HEK293 (cell line): Measurements from ENCODE around the gene KRT16.

Experiments used
- CTCF ChIA-PET: fragments of 350-600 bp; formaldehyde crosslinking; extraction: SDS; loops from one replicate; lab custom pipeline; 2021; ENCODE audit warnings: antibody characterized with exemption; lab: Yijun Ruan, JAX
- POLR2A ChIA-PET: fragments of 300-600 bp; formaldehyde crosslinking; extraction: SDS; loops from one replicate; lab custom pipeline; 2020; ENCODE audit warnings: antibody characterized with exemption, inconsistent platforms; lab: Yijun Ruan, JAX
- H3K27ac ChIP-seq: fragments of 200-500 bp; sonication (Bioruptor generic); 2 replicates; pipeline ENCODE4 v1.5.1; 2014; ENCODE audit warnings: low read depth, low read length, control low read depth, inconsistent platforms; ENCODE audit errors: extremely low read depth
- H3K36me3 ChIP-seq, 2 experiments: fragments of 200-500 bp in 1 of 2; sonication (Bioruptor generic) in 1 of 2; 1 replicate in 1 of 2; 2 replicates in 1 of 2; pipeline ENCODE4 v1.5.1; 2014 to 2017; ENCODE audit warnings: inconsistent platforms in 2 of 2, low read length in 2 of 2; ENCODE audit not compliant: control insufficient read depth in 2 of 2, insufficient read depth in 1 of 2
- H3K4me1 ChIP-seq: fragments of 200-500 bp; sonication (Bioruptor generic); 2 replicates; pipeline ENCODE4 v1.5.1; 2014; ENCODE audit warnings: mild to moderate bottlenecking, low read length, inconsistent platforms; ENCODE audit not compliant: control insufficient read depth, insufficient read depth
- H3K4me3 ChIP-seq: 2 replicates; pipeline ENCODE4 v1.5.1; 2011; ENCODE audit warnings: low read depth, mild to moderate bottlenecking, control low read depth, low read length, moderate library complexity
- H3K9me3 ChIP-seq: fragments of 200-500 bp; sonication (Bioruptor generic); 2 replicates; pipeline ENCODE4 v1.5.1; 2014; ENCODE audit warnings: low read depth, low read length, inconsistent platforms; ENCODE audit not compliant: control insufficient read depth, insufficient read depth
- EGR2 ChIP-seq: fragments of 450-650 bp; formaldehyde crosslinking; IDR thresholded peaks from 2 replicates; pipeline ENCODE4 v1.5.1; 2016; ENCODE audit warnings: low read depth, missing biosample characterization, missing genetic modification characterization
- GFI1B ChIP-seq: fragments of 450-650 bp; formaldehyde crosslinking; IDR thresholded peaks from 2 replicates; pipeline ENCODE4 v1.5.1; 2016; ENCODE audit warnings: missing biosample characterization, missing genetic modification characterization
- GLI2 ChIP-seq: fragments of 450-650 bp; formaldehyde crosslinking; IDR thresholded peaks from 2 replicates; pipeline ENCODE4; 2017; ENCODE audit warnings: missing biosample characterization, missing genetic modification characterization, low read depth, borderline replicate concordance
- GLIS2 ChIP-seq: fragments of 450-650 bp; formaldehyde crosslinking; IDR thresholded peaks from 2 replicates; pipeline ENCODE4 v1.5.1; 2016; ENCODE audit warnings: missing biosample characterization, missing genetic modification characterization
- KLF1 ChIP-seq: fragments of 450-650 bp; formaldehyde crosslinking; IDR thresholded peaks from 2 replicates; pipeline ENCODE4 v1.5.1; 2016; ENCODE audit warnings: missing biosample characterization, missing genetic modification characterization
- KLF10 ChIP-seq: fragments of 450-650 bp; IDR thresholded peaks from 2 replicates; pipeline ENCODE4 v1.5.1; 2018; ENCODE audit warnings: missing biosample characterization, mild to moderate bottlenecking, missing genetic modification characterization
- RBAK ChIP-seq: fragments of 450-650 bp; formaldehyde crosslinking; IDR thresholded peaks from 2 replicates; pipeline ENCODE4 v1.5.1; 2016; ENCODE audit warnings: missing biosample characterization, missing genetic modification characterization
- SP2 ChIP-seq: fragments of 450-650 bp; formaldehyde crosslinking; IDR thresholded peaks from 2 replicates; pipeline ENCODE4 v1.5.1; 2016; ENCODE audit warnings: missing biosample characterization, missing genetic modification characterization
- SP7 ChIP-seq: fragments of 450-650 bp; formaldehyde crosslinking; IDR thresholded peaks from 2 replicates; pipeline ENCODE4 v1.5.1; 2016; ENCODE audit warnings: missing biosample characterization, missing genetic modification characterization
- TCF7L2 ChIP-seq: IDR thresholded peaks from 2 replicates; pipeline ENCODE4 v1.6.1; 2011; ENCODE audit warnings: low read depth, mild to moderate bottlenecking, inconsistent platforms, low read length, moderate library complexity, borderline replicate concordance
- ZBTB21 ChIP-seq: fragments of 450-650 bp; formaldehyde crosslinking; IDR thresholded peaks from 2 replicates; pipeline ENCODE4 v1.5.1; 2017; ENCODE audit warnings: missing biosample characterization, missing genetic modification characterization
- ZBTB8A ChIP-seq: fragments of 450-650 bp; formaldehyde crosslinking; IDR thresholded peaks from 2 replicates; pipeline ENCODE4 v1.5.1; 2016; ENCODE audit warnings: missing biosample characterization, missing genetic modification characterization
- ZEB2 ChIP-seq: fragments of 450-650 bp; formaldehyde crosslinking; IDR thresholded peaks from 2 replicates; pipeline ENCODE4 v1.5.1; 2016; ENCODE audit warnings: missing biosample characterization, missing genetic modification characterization
- ZFHX2 ChIP-seq: fragments of 450-650 bp; formaldehyde crosslinking; conservative IDR thresholded peaks from 2 replicates; pipeline ENCODE4 v1.5.1; 2016; ENCODE audit warnings: missing biosample characterization, missing genetic modification characterization
- ZFP69B ChIP-seq: fragments of 450-650 bp; formaldehyde crosslinking; IDR thresholded peaks from 2 replicates; pipeline ENCODE4 v1.5.1; 2016; ENCODE audit warnings: missing biosample characterization, missing genetic modification characterization
- ZNF175 ChIP-seq: fragments of 450-650 bp; formaldehyde crosslinking; IDR thresholded peaks from 2 replicates; pipeline ENCODE4 v1.5.1; 2016; ENCODE audit warnings: missing biosample characterization, missing genetic modification characterization
- ZNF19 ChIP-seq: fragments of 450-650 bp; formaldehyde crosslinking; IDR thresholded peaks from 2 replicates; pipeline ENCODE4; 2016; ENCODE audit warnings: missing biosample characterization, missing genetic modification characterization, low read depth
- ZNF202 ChIP-seq: fragments of 450-650 bp; formaldehyde crosslinking; IDR thresholded peaks from 2 replicates; pipeline ENCODE4 v1.5.1; 2016; ENCODE audit warnings: missing biosample characterization, missing genetic modification characterization, borderline replicate concordance
- ZNF324 ChIP-seq: fragments of 450-650 bp; formaldehyde crosslinking; IDR thresholded peaks from 2 replicates; pipeline ENCODE4 v1.5.1; 2016; ENCODE audit warnings: missing biosample characterization, missing genetic modification characterization
- ZNF394 ChIP-seq: fragments of 450-650 bp; formaldehyde crosslinking; IDR thresholded peaks from 2 replicates; pipeline ENCODE4 v1.5.1; 2016; ENCODE audit warnings: missing biosample characterization, missing genetic modification characterization, mild to moderate bottlenecking, moderate library complexity, borderline replicate concordance
- ZNF423 ChIP-seq: fragments of 450-650 bp; formaldehyde crosslinking; IDR thresholded peaks from 2 replicates; pipeline ENCODE4 v1.5.1; 2016; ENCODE audit warnings: missing biosample characterization, missing genetic modification characterization
- ZNF544 ChIP-seq: fragments of 450-650 bp; formaldehyde crosslinking; IDR thresholded peaks from 2 replicates; pipeline ENCODE4 v1.5.0; 2017; ENCODE audit warnings: missing biosample characterization, missing genetic modification characterization
- ZNF585B ChIP-seq: fragments of 450-650 bp; formaldehyde crosslinking; IDR thresholded peaks from 2 replicates; pipeline ENCODE4 v1.5.1; 2016; ENCODE audit warnings: missing biosample characterization, missing genetic modification characterization
- ZNF600 ChIP-seq: fragments of 450-650 bp; formaldehyde crosslinking; IDR thresholded peaks from 2 replicates; pipeline ENCODE4 v1.5.1; 2016; ENCODE audit warnings: missing biosample characterization, missing genetic modification characterization
- ZNF629 ChIP-seq: fragments of 450-650 bp; formaldehyde crosslinking; IDR thresholded peaks from 2 replicates; pipeline ENCODE4 v1.5.1; 2017; ENCODE audit warnings: missing biosample characterization, missing genetic modification characterization
- ZNF830 ChIP-seq: fragments of 450-650 bp; IDR thresholded peaks from 2 replicates; pipeline ENCODE4 v1.5.0; 2018; ENCODE audit warnings: missing biosample characterization, missing genetic modification characterization, low read depth, mild to moderate bottlenecking, moderate library complexity
- ZSCAN23 ChIP-seq: fragments of 450-650 bp; formaldehyde crosslinking; IDR thresholded peaks from 2 replicates; pipeline ENCODE4 v1.5.1; 2016; ENCODE audit warnings: missing biosample characterization, missing genetic modification characterization
- TF ChIP-seq, protein P1 (sequence below): fragments of 450-650 bp; formaldehyde crosslinking; IDR thresholded peaks from 2 replicates; pipeline ENCODE4 v1.5.1; 2016; ENCODE audit warnings: missing biosample characterization, missing genetic modification characterization, low read depth
- TF ChIP-seq, protein P2 (sequence below): fragments of 450-650 bp; formaldehyde crosslinking; IDR thresholded peaks from 2 replicates; pipeline ENCODE4 v1.5.1; 2016; ENCODE audit warnings: missing biosample characterization, missing genetic modification characterization, borderline replicate concordance
- TF ChIP-seq, protein P3 (sequence below): fragments of 450-650 bp; formaldehyde crosslinking; IDR thresholded peaks from 2 replicates; pipeline ENCODE4 v1.5.1; 2016; ENCODE audit warnings: missing biosample characterization, missing genetic modification characterization

KRT16 gene

DNA sequence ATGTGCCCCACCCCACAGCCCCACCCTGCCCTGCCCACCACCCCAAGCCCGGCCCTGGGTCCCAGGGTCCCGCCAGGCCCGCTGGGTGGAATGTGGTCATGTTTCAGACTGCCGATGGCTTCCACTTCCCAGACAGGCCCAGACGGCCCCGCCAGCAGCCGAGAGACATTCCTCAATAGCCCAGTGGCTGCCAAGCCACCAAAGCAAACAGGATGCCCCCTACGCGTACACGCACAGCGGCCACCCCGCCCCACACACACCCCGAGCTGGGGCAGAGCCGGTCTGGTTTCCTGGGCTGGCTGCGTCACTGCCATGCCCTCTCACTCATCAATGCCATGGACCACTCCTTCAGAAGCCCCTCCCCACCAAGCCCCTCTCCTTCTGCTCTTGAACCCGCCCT is 13.0 kb upstream of the KRT16 start:
- POLR2A ChIA-PET = no interaction called here
- Histone ChIP-seq H3K9me3 (no peaks in the 10 kb centered on the region), H3K4me3 (no peak overlapping the region), H3K36me3 (no peaks in the 10 kb centered on the region), H3K4me1 (peaks cover 2% of the 10 kb centered on the region; the same call in 1 of the 2 replicates), H3K27ac (no peak overlapping the region)
- TF ChIP-seq ZNF324 (tag by site-specific recombination) (no peak), ZNF830 (tag by site-specific recombination) (no peak), GLIS2 (tag by site-specific recombination) (peak; percentile 24; the same call in 1 of the 2 replicates), KLF1 (peak; percentile 88)
- CTCF ChIA-PET = interaction anchor here (0.9 to 2.5 kb wide), 4 partner anchors 18 to 76 kb away, joined by 3 to 14 read pairs (median 8); no protein-coding TSS in a partner anchor

DNA sequence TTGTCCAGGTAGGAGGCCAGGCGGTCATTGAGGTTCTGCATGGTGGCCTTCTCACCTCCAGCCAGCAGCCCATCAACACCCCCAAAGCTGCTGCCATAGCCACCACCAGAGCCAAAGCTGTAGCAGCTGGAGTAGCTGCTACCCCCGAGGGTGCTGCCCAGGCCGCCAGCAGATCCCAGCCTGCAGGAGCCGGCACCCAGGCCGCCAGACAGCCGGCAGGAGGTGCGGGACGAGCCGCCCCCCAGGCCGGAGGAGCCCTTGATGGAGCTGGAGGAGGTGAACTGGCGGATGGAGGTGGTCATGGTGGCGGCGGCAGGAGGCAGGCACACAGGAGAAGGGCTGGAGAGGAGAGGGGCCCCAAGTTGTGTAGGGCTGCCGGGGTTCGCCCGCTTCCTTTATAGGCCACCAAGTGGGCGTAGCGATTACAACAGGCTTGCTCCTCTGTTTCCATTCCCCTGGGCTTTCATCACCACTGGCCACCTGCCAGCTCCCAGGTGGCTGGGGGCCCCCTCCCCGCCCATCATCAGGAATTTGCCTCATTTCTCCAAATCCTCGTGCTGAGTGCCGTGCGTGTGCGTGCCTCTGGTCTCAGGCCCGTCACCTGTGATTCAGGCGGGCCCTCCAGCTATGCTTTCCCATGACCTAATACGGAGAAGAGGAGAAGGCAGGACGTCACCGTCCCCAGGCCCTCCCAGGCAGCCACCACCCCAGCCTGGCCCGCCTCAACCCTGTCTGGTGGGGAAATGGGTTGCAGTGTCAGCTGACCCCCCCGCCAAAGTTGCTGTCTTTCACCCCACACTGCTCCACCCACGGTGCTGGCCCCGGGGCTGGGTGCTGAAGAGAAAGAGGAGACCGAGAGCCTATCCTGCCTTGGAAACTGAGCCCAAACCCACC is 11.9 kb upstream of the KRT16 start, which contains the start of gene KRT17:
TSS of gene KRT17 (minus strand) at position 368 of the 894 bp plus-strand sequence. CDS start at position 302, 66 bp downstream.
- Histone ChIP-seq H3K4me1 (peaks cover 2% of the 10 kb centered on the region; the same call in 1 of the 2 replicates), H3K36me3 (no peaks in the 10 kb centered on the region), H3K9me3 (no peaks in the 10 kb centered on the region), H3K27ac (no peak within 1 kb of the TSS), H3K4me3 (peak within 1 kb of the TSS; percentile 26)
- CTCF ChIA-PET = interaction anchor here (0.6 to 2.5 kb wide), 12 partner anchors 16 to 768 kb away, joined by 3 to 14 read pairs (median 3); no protein-coding TSS in a partner anchor
- POLR2A ChIA-PET = interaction anchor here (0.7 to 2.8 kb wide), 5 partner anchors 38 to 806 kb away, joined by 3 to 19 read pairs (median 3); partner anchors contain the start of genes EIF1 and JUP
- TF ChIP-seq, protein P1, sequence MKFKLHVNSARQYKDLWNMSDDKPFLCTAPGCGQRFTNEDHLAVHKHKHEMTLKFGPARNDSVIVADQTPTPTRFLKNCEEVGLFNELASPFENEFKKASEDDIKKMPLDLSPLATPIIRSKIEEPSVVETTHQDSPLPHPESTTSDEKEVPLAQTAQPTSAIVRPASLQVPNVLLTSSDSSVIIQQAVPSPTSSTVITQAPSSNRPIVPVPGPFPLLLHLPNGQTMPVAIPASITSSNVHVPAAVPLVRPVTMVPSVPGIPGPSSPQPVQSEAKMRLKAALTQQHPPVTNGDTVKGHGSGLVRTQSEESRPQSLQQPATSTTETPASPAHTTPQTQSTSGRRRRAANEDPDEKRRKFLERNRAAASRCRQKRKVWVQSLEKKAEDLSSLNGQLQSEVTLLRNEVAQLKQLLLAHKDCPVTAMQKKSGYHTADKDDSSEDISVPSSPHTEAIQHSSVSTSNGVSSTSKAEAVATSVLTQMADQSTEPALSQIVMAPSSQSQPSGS = 0 out of 2 replicates have a peak, but pooled peaks have one; percentile 7
- no peak for TF ChIP-seq SP2 (tag by site-specific recombination)
- TF ChIP-seq, protein P2, sequence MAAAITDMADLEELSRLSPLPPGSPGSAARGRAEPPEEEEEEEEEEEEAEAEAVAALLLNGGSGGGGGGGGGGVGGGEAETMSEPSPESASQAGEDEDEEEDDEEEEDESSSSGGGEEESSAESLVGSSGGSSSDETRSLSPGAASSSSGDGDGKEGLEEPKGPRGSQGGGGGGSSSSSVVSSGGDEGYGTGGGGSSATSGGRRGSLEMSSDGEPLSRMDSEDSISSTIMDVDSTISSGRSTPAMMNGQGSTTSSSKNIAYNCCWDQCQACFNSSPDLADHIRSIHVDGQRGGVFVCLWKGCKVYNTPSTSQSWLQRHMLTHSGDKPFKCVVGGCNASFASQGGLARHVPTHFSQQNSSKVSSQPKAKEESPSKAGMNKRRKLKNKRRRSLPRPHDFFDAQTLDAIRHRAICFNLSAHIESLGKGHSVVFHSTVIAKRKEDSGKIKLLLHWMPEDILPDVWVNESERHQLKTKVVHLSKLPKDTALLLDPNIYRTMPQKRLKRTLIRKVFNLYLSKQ (tag by site-specific recombination) = no peak
- TF ChIP-seq ZNF202 (tag by site-specific recombination) = no peak
- peak; percentile 67; the same call in 1 of the 2 replicates for TF ChIP-seq ZNF423 (tag by site-specific recombination)
- TF ChIP-seq SP7 = peak; percentile 65
- 0 out of 2 replicates have a peak, but pooled peaks have one; percentile 25 for TF ChIP-seq ZNF629 (tag by site-specific recombination)
- no peak for TF ChIP-seq ZNF585B (tag by site-specific recombination)
- peak; percentile 81 for TF ChIP-seq EGR2 (tag by site-specific recombination)
- peak; percentile 44; the same call in 1 of the 2 replicates for TF ChIP-seq ZNF600 (tag by site-specific recombination)
- TF ChIP-seq ZFP69B = peak; percentile 85
- no peak; the same call in 1 of the 2 replicates for TF ChIP-seq ZNF394 (tag by site-specific recombination)
- no peak for TF ChIP-seq GFI1B (tag by site-specific recombination)
- TF ChIP-seq ZNF19 (tag by site-specific recombination) = no peak
- TF ChIP-seq ZBTB8A (tag by site-specific recombination) = peak; percentile 74
- peak; percentile 84 for TF ChIP-seq ZFHX2
- TF ChIP-seq GLI2 (tag by site-specific recombination) = no peak
- TF ChIP-seq, protein P3, sequence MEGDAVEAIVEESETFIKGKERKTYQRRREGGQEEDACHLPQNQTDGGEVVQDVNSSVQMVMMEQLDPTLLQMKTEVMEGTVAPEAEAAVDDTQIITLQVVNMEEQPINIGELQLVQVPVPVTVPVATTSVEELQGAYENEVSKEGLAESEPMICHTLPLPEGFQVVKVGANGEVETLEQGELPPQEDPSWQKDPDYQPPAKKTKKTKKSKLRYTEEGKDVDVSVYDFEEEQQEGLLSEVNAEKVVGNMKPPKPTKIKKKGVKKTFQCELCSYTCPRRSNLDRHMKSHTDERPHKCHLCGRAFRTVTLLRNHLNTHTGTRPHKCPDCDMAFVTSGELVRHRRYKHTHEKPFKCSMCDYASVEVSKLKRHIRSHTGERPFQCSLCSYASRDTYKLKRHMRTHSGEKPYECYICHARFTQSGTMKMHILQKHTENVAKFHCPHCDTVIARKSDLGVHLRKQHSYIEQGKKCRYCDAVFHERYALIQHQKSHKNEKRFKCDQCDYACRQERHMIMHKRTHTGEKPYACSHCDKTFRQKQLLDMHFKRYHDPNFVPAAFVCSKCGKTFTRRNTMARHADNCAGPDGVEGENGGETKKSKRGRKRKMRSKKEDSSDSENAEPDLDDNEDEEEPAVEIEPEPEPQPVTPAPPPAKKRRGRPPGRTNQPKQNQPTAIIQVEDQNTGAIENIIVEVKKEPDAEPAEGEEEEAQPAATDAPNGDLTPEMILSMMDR (tag by site-specific recombination) = no peak
- no peak for TF ChIP-seq KLF10 (tag by site-specific recombination)
- TF ChIP-seq ZBTB21 = peak; percentile 37; the same call in 1 of the 2 replicates
- no peak for TF ChIP-seq ZNF544 (tag by site-specific recombination)
- TF ChIP-seq ZNF175 (tag by site-specific recombination) = no peak
- no peak for TF ChIP-seq ZSCAN23 (tag by site-specific recombination)
- TF ChIP-seq ZEB2 (tag by site-specific recombination) = 0 out of 2 replicates have a peak, but pooled peaks have one; percentile 19
- TF ChIP-seq KLF1 = peak; percentile 49; the same call in 1 of the 2 replicates
- no peak for TF ChIP-seq TCF7L2
- no peak for TF ChIP-seq RBAK (tag by site-specific recombination)
